CD14-positive monocyte (primary cell): Measurements from ENCODE around the gene JMJD6. TPM values are rescaled to one million over a fixed set of nuclear protein-coding genes. Genes with fewer than 3 reads are reported as not detected.

Experiments
- DNase-seq, 3 donors: peaks; one replicate each; pipeline ENCODE4 v3.0.0-alpha.2; 2011 to 2022
- H2AFZ ChIP-seq: 2 replicates; pipeline ENCODE4 v1.6.0; 2012; ENCODE audit warnings: mild to moderate bottlenecking, low read depth, low read length, inconsistent platforms; ENCODE audit not compliant: insufficient read depth, poor library complexity, severe bottlenecking
- H3K27ac ChIP-seq, 2 donors: 1 replicate in 1 of 2; 2 replicates in 1 of 2; pipeline ENCODE4 v1.5.1; 2012 to 2013; ENCODE audit warnings: low read length in 2 of 2, control low read depth in 1 of 2, inconsistent platforms in 1 of 2, low read depth in 1 of 2, mild to moderate bottlenecking in 1 of 2
- H3K27me3 ChIP-seq, 2 donors: one replicate each; pipeline versions ENCODE4 v1.6.0 to v1.6.1; 2011 to 2013; ENCODE audit warnings: low read length in 2 of 2; ENCODE audit not compliant: control insufficient read depth in 2 of 2, insufficient read depth in 2 of 2
- H3K36me3 ChIP-seq, 2 donors: replicated peaks in 1 of 2; 1 replicate in 1 of 2; 2 replicates in 1 of 2; pipeline versions ENCODE4 v1.5.1 to v1.6.1; 2012 to 2013; ENCODE audit warnings: low read length in 2 of 2, control low read depth in 1 of 2, inconsistent platforms in 1 of 2, mild to moderate bottlenecking in 1 of 2; ENCODE audit not compliant: insufficient read depth in 2 of 2, control insufficient read depth in 1 of 2
- H3K4me1 ChIP-seq, 2 donors: 1 replicate in 1 of 2; 2 replicates in 1 of 2; pipeline versions ENCODE4 v1.5.1 to v1.6.1; 2012 to 2013; ENCODE audit warnings: low read length in 2 of 2, control low read depth in 1 of 2, inconsistent platforms in 1 of 2, mild to moderate bottlenecking in 1 of 2, moderate library complexity in 1 of 2; ENCODE audit not compliant: insufficient read depth in 2 of 2, control insufficient read depth in 1 of 2
- H3K4me2 ChIP-seq: replicated peaks from 2 replicates; pipeline ENCODE3; 2012; ENCODE audit warnings: low read length, moderate library complexity, mild to moderate bottlenecking; ENCODE audit not compliant: poor library complexity, severe bottlenecking; ENCODE audit errors: extremely low read depth
- H3K4me3 ChIP-seq, 3 experiments: fragments of 200-600 bp in 1 of 3; sonication (generic) in 1 of 3; replicated peaks in 1 of 3; 1 replicate in 2 of 3; 2 replicates in 1 of 3; pipeline ENCODE4 v1.5.1; 2011 to 2013; ENCODE audit warnings: low read length in 3 of 3, mild to moderate bottlenecking in 3 of 3, control low read depth in 2 of 3, low read depth in 2 of 3, inconsistent platforms in 1 of 3, moderate library complexity in 1 of 3
- H3K79me2 ChIP-seq: 2 replicates; pipeline ENCODE4 v1.6.0; 2012; ENCODE audit warnings: mild to moderate bottlenecking, control low read depth, inconsistent platforms, low read length, moderate library complexity; ENCODE audit not compliant: insufficient read depth
- H3K9ac ChIP-seq: 2 replicates; pipeline ENCODE4 v1.6.0; 2017; ENCODE audit warnings: low read length, mild to moderate bottlenecking; ENCODE audit not compliant: insufficient read depth, poor library complexity, severe bottlenecking
- H3K9me3 ChIP-seq, 2 donors: replicated peaks in 1 of 2; 1 replicate in 1 of 2; 2 replicates in 1 of 2; pipeline versions ENCODE4 v1.5.1 to v1.6.1; 2012 to 2013; ENCODE audit warnings: low read length in 2 of 2, control low read depth in 1 of 2; ENCODE audit not compliant: control insufficient read depth in 1 of 2, insufficient read depth in 1 of 2
- H4K20me1 ChIP-seq: 2 replicates; pipeline ENCODE4 v1.6.0; 2012; ENCODE audit warnings: mild to moderate bottlenecking, low read length, control low read depth, moderate library complexity; ENCODE audit not compliant: insufficient read depth
- H3K27ac Mint-ChIP-seq, 7 donors: one replicate each; pipeline ENCODE4 v1.8.0; 2020; ENCODE audit warnings: mild to moderate bottlenecking in 7 of 7, mixed read lengths in 7 of 7, moderate library complexity in 6 of 7, inconsistent platforms in 2 of 7
- H3K27me3 Mint-ChIP-seq, 3 donors: one replicate each; pipeline ENCODE4 v1.8.0; 2021 to 2022; ENCODE audit warnings: low read depth in 3 of 3, mild to moderate bottlenecking in 3 of 3, mixed read lengths in 3 of 3, moderate library complexity in 3 of 3, inconsistent platforms in 1 of 3
- H3K36me3 Mint-ChIP-seq, 2 donors: one replicate each; pipeline ENCODE4 v1.8.0; 2020; ENCODE audit warnings: mixed read lengths in 2 of 2, inconsistent platforms in 1 of 2, mild to moderate bottlenecking in 1 of 2
- H3K4me1 Mint-ChIP-seq: one replicate; pipeline ENCODE4 v1.8.0; 2020; ENCODE audit warnings: mild to moderate bottlenecking, mixed read lengths
- H3K4me3 Mint-ChIP-seq, 2 donors: one replicate each; pipeline ENCODE4 v1.8.0; 2020; ENCODE audit warnings: mild to moderate bottlenecking in 2 of 2, mixed read lengths in 2 of 2, moderate library complexity in 1 of 2
- H3K9me3 Mint-ChIP-seq, 7 donors: one replicate each; pipeline ENCODE4 v1.8.0; 2020 to 2022; ENCODE audit warnings: mixed read lengths in 7 of 7, mild to moderate bottlenecking in 6 of 7, moderate library complexity in 6 of 7, inconsistent platforms in 2 of 7
- CTCF ChIP-seq: fragments of 200-600 bp; IDR thresholded peaks from one replicate; pipeline ENCODE4 v1.8.0; 2022; ENCODE audit warnings: antibody characterized with exemption, mild to moderate bottlenecking
- WGBS: methylation state at CpG from one replicate; pipeline ENCODE4 v1.1.5; 2013; ENCODE audit warnings: missing lambda C conversion rate; ENCODE audit not compliant: insufficient coverage; 5-methylcytosine and 5-hydroxymethylcytosine counted together
- intact Hi-C, 2 donors: fragments of 100-400 bp; cut with micrococcal nuclease; formaldehyde crosslinking; loops; one replicate each; pipeline versions ENCODE4 v1.15.0 to v1.15.1; 2023
- polyA plus RNA-seq, 3 donors: library from polyadenylated mRNA; depleted of rRNA in 1 of 3; unstranded in 2 of 3; stranded (reverse) in 1 of 3; fragments of 300-500 nt in 2 of 3; fragments of >200 nt in 1 of 3; fragmentation: Illumina TruSeq in 2 of 3; gene quantifications; 1 replicate in 2 of 3; 2 replicates in 1 of 3; pipeline ENCODE4 v1.2.3, GENCODE V29; 2012 to 2021

JMJD6 gene
- polyA plus RNA-seq, 3 donors: 24.6 to 75.0 (median 26.2) TPM

- no peaks in the 10 kb centered on the region for H3K36me3 ChIP-seq
- TF ChIP-seq CTCF: no peak
- H3K4me3 Mint-ChIP-seq: no peak overlapping the region
- H3K9ac ChIP-seq: no peak overlapping the region
- no peaks in the 10 kb centered on the region for H4K20me1 ChIP-seq
- H3K4me2 ChIP-seq: no peak overlapping the region
- WGBS: 91% methylated on average over 13 of the region's 17 CpGs
- DNase-seq: no peak
- no peaks in the 10 kb centered on the region for H3K9me3 Mint-ChIP-seq
- no peaks in the 10 kb centered on the region for H3K36me3 Mint-ChIP-seq
- peaks cover 0 to 9% (median 9%) of the 10 kb centered on the region in 3 donors for H3K27me3 Mint-ChIP-seq
- H3K79me2 ChIP-seq: no peaks in the 10 kb centered on the region
- intact Hi-C loops: no loop called here
- no peak overlapping the region for H3K27ac ChIP-seq
- no peak overlapping the region for H3K4me3 ChIP-seq
- H3K9me3 ChIP-seq: no peaks in the 10 kb centered on the region
- H3K4me1 ChIP-seq: no peaks in the 10 kb centered on the region
- no peaks in the 10 kb centered on the region for H3K27me3 ChIP-seq
- peaks cover 4% of the 10 kb centered on the region for H3K4me1 Mint-ChIP-seq
- H2AFZ ChIP-seq: no peak overlapping the region
- no peak overlapping the region for H3K27ac Mint-ChIP-seq
Observed at GRCh38 chr17:76697702-76698465, 28.5 kb downstream of the JMJD6 start.

- H3K4me3 Mint-ChIP-seq: no peak overlapping the region
- H3K4me3 ChIP-seq: no peak overlapping the region
- intact Hi-C loops: no loop called here
Observed at GRCh38 chr17:76696763-76697701, 29.4 kb downstream of the JMJD6 start.

More at GRCh38 chr17:76696763-76697701, 29.4 kb downstream of the JMJD6 start:
- Histone ChIP-seq H3K27ac (no peak overlapping the region), H3K4me2 (no peak overlapping the region), H2AFZ (no peak overlapping the region), H3K27me3 (no peaks in the 10 kb centered on the region), H4K20me1 (no peaks in the 10 kb centered on the region), H3K4me1 (no peaks in the 10 kb centered on the region), H3K36me3 (no peaks in the 10 kb centered on the region), H3K9me3 (no peaks in the 10 kb centered on the region), H3K79me2 (no peaks in the 10 kb centered on the region), H3K9ac (no peak overlapping the region)
- H3K27me3 Mint-ChIP-seq: peaks cover 0 to 11% (median 9%) of the 10 kb centered on the region in 3 donors
- H3K36me3 Mint-ChIP-seq: no peaks in the 10 kb centered on the region
- H3K27ac Mint-ChIP-seq: no peak overlapping the region
- peaks cover 4% of the 10 kb centered on the region for H3K4me1 Mint-ChIP-seq
- TF ChIP-seq CTCF: no peak
- WGBS: 84% methylated on average over 16 of the region's 25 CpGs
- DNase-seq: no peak
- H3K9me3 Mint-ChIP-seq: no peaks in the 10 kb centered on the region
